ENCODE measurements around the gene ARHGAP22.

GRCh38 chr10:48448796-48449195, 156.1 kb downstream of the ARHGAP22 start:
- TF ChIP-seq CTCF (conservative IDR thresholded peaks at IDR 0.05 in 1 of 2, IDR thresholded peaks at IDR 0.05 in 1 of 2; ENCODE audit: extremely low read depth in 1 of 2, insufficient read depth in 1 of 2, low read depth in 1 of 2, low read length in 2 of 2) (no peak), EZH2 (IDR thresholded peaks at IDR 0.05; ENCODE audit: borderline replicate concordance, low read length) (no peak)
